Endothelial cell of umbilical vein (primary cell): ENCODE measurements around the gene TMEFF2. TPM values are rescaled to one million over a fixed set of nuclear protein-coding genes. Genes with fewer than 3 reads are reported as not detected.

ENCODE experiments used
- BruUV-seq: library from RNA; stranded (reverse); fragments of 400-500 nt; replicated peaks from 2 replicates; lab custom pipeline; 2021; lab: Mats Ljungman, UMichigan
- CTCF ChIA-PET: fragments of 300-600, 350-600 bp; sonication (Branson Sonifier 250); formaldehyde crosslinking; loops from one replicate; lab custom pipeline; 2021; ENCODE audit warnings: antibody characterized with exemption, inconsistent platforms; lab: Charles Lee
- POLR2A ChIA-PET: fragments of 300-600, 350-600 bp; sonication (Branson Sonifier 250); formaldehyde crosslinking; loops from one replicate; lab custom pipeline; 2021; ENCODE audit warnings: antibody characterized with exemption, inconsistent platforms; lab: Charles Lee
- DNase-seq: peaks from one replicate; pipeline ENCODE4 v3.0.0-alpha.2; 2011; ENCODE audit warnings: low read depth, low spot score
- FAIRE-seq: peaks from 2 replicates; lab custom pipeline; 2011; peaks lifted over from hg19 to GRCh38; lab: Jason Lieb, UNC
- H2AFZ ChIP-seq: 2 replicates; pipeline ENCODE4 v1.6.0; 2012; ENCODE audit warnings: low read depth, low read length, control low read depth, inconsistent platforms
- H3K27ac ChIP-seq: 2 replicates; pipeline ENCODE4 v1.5.1; 2011; ENCODE audit warnings: low read depth, mild to moderate bottlenecking, control low read depth, low read length, moderate library complexity; ENCODE audit not compliant: insufficient read depth
- H3K27me3 ChIP-seq, 2 experiments: 2 replicates each; pipeline versions ENCODE4 v1.6.0 to v1.6.1; 2011; ENCODE audit warnings: low read length in 2 of 2, mixed read lengths in 1 of 2; ENCODE audit not compliant: control insufficient read depth in 2 of 2, insufficient read depth in 2 of 2
- H3K36me3 ChIP-seq, 2 experiments: 2 replicates in 1 of 2; 3 replicates in 1 of 2; pipeline ENCODE4 v1.5.1; 2011; ENCODE audit warnings: low read length in 2 of 2, mild to moderate bottlenecking in 1 of 2, moderate library complexity in 1 of 2; ENCODE audit not compliant: control insufficient read depth in 2 of 2, insufficient read depth in 2 of 2; ENCODE audit errors: extremely low read depth in 1 of 2
- H3K4me1 ChIP-seq: 3 replicates; pipeline ENCODE4 v1.5.1; 2011; ENCODE audit warnings: mild to moderate bottlenecking, low read length; ENCODE audit not compliant: control insufficient read depth, insufficient read depth; ENCODE audit errors: extremely low read depth
- H3K4me2 ChIP-seq: 2 replicates; pipeline ENCODE4 v1.6.1; 2011; ENCODE audit warnings: low read length, control low read depth, mixed read lengths; ENCODE audit not compliant: insufficient read depth
- H3K4me3 ChIP-seq, 3 experiments: fragments of 200-600 bp in 1 of 3; sonication (generic), shearing (Covaris generic) in 1 of 3; replicated peaks in 1 of 3; 2 replicates each; pipeline ENCODE4 v1.5.1; 2011 to 2016; ENCODE audit warnings: control low read depth in 3 of 3, low read length in 3 of 3, mild to moderate bottlenecking in 2 of 3, inconsistent platforms in 1 of 3, low read depth in 1 of 3, moderate library complexity in 1 of 3; ENCODE audit not compliant: insufficient read depth in 1 of 3
- H3K79me2 ChIP-seq: 2 replicates; pipeline ENCODE4 v1.6.0; 2012; ENCODE audit warnings: low read length, inconsistent platforms; ENCODE audit not compliant: control insufficient read depth, insufficient read depth
- H3K9ac ChIP-seq: replicated peaks from 2 replicates; pipeline ENCODE3; 2011; ENCODE audit warnings: low read length, control low read depth; ENCODE audit not compliant: insufficient read depth; ENCODE audit errors: extremely low read depth
- H3K9me1 ChIP-seq: replicated peaks from 3 replicates; pipeline ENCODE4 v1.6.0; 2011; ENCODE audit warnings: mild to moderate bottlenecking, low read length; ENCODE audit not compliant: control insufficient read depth, insufficient read depth; ENCODE audit errors: extremely low read depth
- H3K9me3 ChIP-seq: replicated peaks from 2 replicates; pipeline ENCODE4 v1.5.1; 2012; ENCODE audit warnings: low read length, inconsistent platforms; ENCODE audit not compliant: control insufficient read depth, insufficient read depth
- H4K20me1 ChIP-seq: replicated peaks from 2 replicates; pipeline ENCODE3; 2011; ENCODE audit warnings: mild to moderate bottlenecking, low read length; ENCODE audit not compliant: control insufficient read depth, insufficient read depth; ENCODE audit errors: extremely low read depth
- CTCF ChIP-seq, 2 donors: IDR thresholded peaks; 1 replicate in 1 of 2; 2 replicates in 1 of 2; pipeline ENCODE4 v1.5.1; 2011; ENCODE audit warnings: low read length in 2 of 2, mild to moderate bottlenecking in 2 of 2, moderate library complexity in 2 of 2, control low read depth in 1 of 2, inconsistent platforms in 1 of 2, low read depth in 1 of 2; ENCODE audit not compliant: insufficient read depth in 1 of 2; ENCODE audit errors: extremely low read depth in 1 of 2
- EZH2 ChIP-seq: IDR thresholded peaks from 2 replicates; pipeline ENCODE4 v1.6.1; 2012; ENCODE audit warnings: borderline replicate concordance, low read depth, mild to moderate bottlenecking, moderate library complexity, low read length, inconsistent platforms; ENCODE audit not compliant: severe bottlenecking
- FOS ChIP-seq: IDR thresholded peaks from 2 replicates; pipeline ENCODE4 v1.6.1; 2011; ENCODE audit warnings: mild to moderate bottlenecking, low read length, moderate library complexity, borderline replicate concordance; ENCODE audit not compliant: insufficient read depth
- GATA2 ChIP-seq: IDR thresholded peaks from 2 replicates; pipeline ENCODE4 v1.7.0; 2011; ENCODE audit warnings: low read depth, mild to moderate bottlenecking, moderate library complexity, mixed read lengths, low read length; ENCODE audit not compliant: insufficient read length, insufficient read depth
- JUN ChIP-seq: IDR thresholded peaks from 2 replicates; pipeline ENCODE4 v1.6.1; 2011; ENCODE audit warnings: borderline replicate concordance, low read depth; ENCODE audit not compliant: insufficient read length, insufficient read depth
- MAX ChIP-seq: IDR thresholded peaks from 2 replicates; pipeline ENCODE4 v1.6.1; 2011; ENCODE audit not compliant: insufficient read depth, insufficient read length
- MYC ChIP-seq: IDR thresholded peaks from one replicate; pipeline ENCODE4 v1.6.1; 2011; ENCODE audit warnings: mild to moderate bottlenecking, low read depth, low read length
- POLR2A ChIP-seq: IDR thresholded peaks from 2 replicates; pipeline ENCODE4 v1.6.1; 2012; ENCODE audit warnings: low read depth, mild to moderate bottlenecking, control low read depth, low read length
- POLR2AphosphoS5 ChIP-seq: IDR thresholded peaks from 2 replicates; pipeline ENCODE4 v1.6.1; 2012; ENCODE audit warnings: low read depth, mild to moderate bottlenecking, control low read depth, low read length, moderate library complexity; ENCODE audit not compliant: insufficient read depth
- dilution Hi-C: fragments of 300-500 bp; cut with MboI; formaldehyde crosslinking; loops from one replicate; pipeline ENCODE4 v1.15.0; 2019; ENCODE audit warnings: low sequenced_read_pairs; ENCODE audit not compliant: extremely low pct_ligation_motif_present
- intact Hi-C: fragments of 100-400 bp; cut with micrococcal nuclease; formaldehyde crosslinking; loops from one replicate; pipeline ENCODE4 v1.10.0; 2022
- polyA plus RNA-seq, 4 experiments: library from polyadenylated mRNA; depleted of rRNA in 3 of 4; stranded (reverse) in 3 of 4; unstranded in 1 of 4; fragments of >200 nt; gene quantifications; 2 replicates each; pipeline versions ENCODE4 v1.2.1 to v1.2.3, GENCODE V29; 2011 to 2012; ENCODE audit warnings: missing spikeins in 1 of 4
- total RNA-seq: library from RNA; stranded (reverse); gene quantifications from 2 replicates; pipeline ENCODE4 v1.2.3, GENCODE V29; 2021

TMEFF2 gene
- total and polyA plus RNA-seq, 2 donors (not counting 3 experiments of a cell fraction or from before 2014, with no cell fraction given): 0.18 to 0.20 TPM

- no peaks in the 10 kb centered on the region for H3K79me2 ChIP-seq
- no TSS peak for BruUV-seq
- H3K9me3 ChIP-seq: no peaks in the 10 kb centered on the region
- TF ChIP-seq JUN (no peak), CTCF (IDR thresholded peaks at IDR 0.05; ENCODE audit: extremely low read depth in 1 of 2, insufficient read depth in 1 of 2, low read depth in 1 of 2, low read length in 2 of 2) (no peak), POLR2A (no peak), MAX (no peak), MYC (no peak), FOS (no peak), EZH2 (no peak), GATA2 (no peak), POLR2AphosphoS5 (no peak)
- H3K9ac ChIP-seq: peak overlapping the region; percentile 15
- no peaks in the 10 kb centered on the region for H3K36me3 ChIP-seq
- peak overlapping the region; percentile 84 for H3K27ac ChIP-seq
- no peak overlapping the region for H2AFZ ChIP-seq
- peaks cover 47% of the 10 kb centered on the region for H3K4me1 ChIP-seq
- dilution Hi-C loops: no loop called here
- DNase-seq (no peak), FAIRE-seq (no peak)
- no peaks in the 10 kb centered on the region for H4K20me1 ChIP-seq
- CTCF ChIA-PET: interaction anchor here (0.6 to 4.4 kb wide), 9 partner anchors 9 to 236 kb away, joined by 3 to 36 read pairs (median 4); partner anchors contain the start of gene CAVIN2
- no peak overlapping the region for H3K4me3 ChIP-seq
- POLR2A ChIA-PET: interaction anchor here (1.5 to 2.0 kb wide), 3 partner anchors 60 to 80 kb away, joined by 3 to 4 read pairs (median 4); partner anchors contain the start of gene CAVIN2
- no peaks in the 10 kb centered on the region for H3K27me3 ChIP-seq
- H3K9me1 ChIP-seq: no peaks in the 10 kb centered on the region
- intact Hi-C loops: loop anchor here (1.0 kb wide), 6 partner anchors 16 to 248 kb away; partner anchors contain the start of genes CAVIN2 and NABP1
- peak overlapping the region; percentile 79 for H3K4me2 ChIP-seq
Measured at GRCh38 chr2:191926671-191927070, 268.1 kb downstream of the TMEFF2 start.
